ENCODE results near the gene SMCO2.

SMCO2 gene

GRCh38 chr12:27500546-27500945 lies 54.0 kb downstream of the SMCO2 start:
- no peak for TF ChIP-seq CTCF (IDR thresholded peaks at IDR 0.05; ENCODE audit: low read depth, low read length)
- H3K9me3 ChIP-seq (ENCODE audit: severe bottlenecking): no peaks in the 10 kb centered on the region
- H3K4me3 ChIP-seq (ENCODE audit: low read depth, low read length): no peak overlapping the region
- H3K36me3 ChIP-seq: no peaks in the 10 kb centered on the region
- DNase-seq: no peak
- no peak overlapping the region for H3K27ac ChIP-seq
- H3K27me3 ChIP-seq (ENCODE audit: insufficient read depth, low read depth, severe bottlenecking): no peaks in the 10 kb centered on the region

GRCh38 chr12:27502021-27502435 lies 55.5 kb downstream of the SMCO2 start:
- Histone ChIP-seq H3K27ac (no peak overlapping the region), H3K4me3 (ENCODE audit: low read depth, low read length) (no peak overlapping the region), H3K36me3 (no peaks in the 10 kb centered on the region), H3K27me3 (ENCODE audit: insufficient read depth, low read depth, severe bottlenecking) (no peaks in the 10 kb centered on the region), H3K9me3 (ENCODE audit: severe bottlenecking) (no peaks in the 10 kb centered on the region)
- DNase-seq: no peak
- no peak for TF ChIP-seq CTCF (IDR thresholded peaks at IDR 0.05; ENCODE audit: low read depth, low read length)

- no peak for DNase-seq
- TF ChIP-seq CTCF (IDR thresholded peaks at IDR 0.05; ENCODE audit: low read depth, low read length): no peak
- no peaks in the 10 kb centered on the region for H3K9me3 ChIP-seq (ENCODE audit: severe bottlenecking)
Measured at GRCh38 chr12:27504507-27504906, 58.0 kb downstream of the SMCO2 start.

GRCh38 chr12:27505109-27505508 lies 58.6 kb downstream of the SMCO2 start:
- no peaks in the 10 kb centered on the region for H3K27me3 ChIP-seq (ENCODE audit: insufficient read depth, low read depth, severe bottlenecking)
- H3K36me3 ChIP-seq: no peaks in the 10 kb centered on the region
- no peak for TF ChIP-seq CTCF (IDR thresholded peaks at IDR 0.05; ENCODE audit: low read depth, low read length)
- no peaks in the 10 kb centered on the region for H3K9me3 ChIP-seq (ENCODE audit: severe bottlenecking)
- DNase-seq: no peak
- H3K4me3 ChIP-seq (ENCODE audit: low read depth, low read length): no peak overlapping the region
- no peak overlapping the region for H3K27ac ChIP-seq

More at GRCh38 chr12:27504507-27504906, 58.0 kb downstream of the SMCO2 start:
- H3K4me3 ChIP-seq (ENCODE audit: low read depth, low read length): no peak overlapping the region
- H3K36me3 ChIP-seq: no peaks in the 10 kb centered on the region
- H3K27ac ChIP-seq: no peak overlapping the region
- H3K27me3 ChIP-seq (ENCODE audit: insufficient read depth, low read depth, severe bottlenecking): no peaks in the 10 kb centered on the region

GRCh38 chr12:27505761-27506160 lies 59.2 kb downstream of the SMCO2 start:
- DNase-seq: no peak
- Histone ChIP-seq H3K36me3 (no peaks in the 10 kb centered on the region), H3K4me3 (ENCODE audit: low read depth, low read length) (no peak overlapping the region), H3K9me3 (ENCODE audit: severe bottlenecking) (no peaks in the 10 kb centered on the region), H3K27ac (no peak overlapping the region), H3K27me3 (ENCODE audit: insufficient read depth, low read depth, severe bottlenecking) (no peaks in the 10 kb centered on the region)
- TF ChIP-seq CTCF (IDR thresholded peaks at IDR 0.05; ENCODE audit: low read depth, low read length): no peak

- TF ChIP-seq CTCF (IDR thresholded peaks at IDR 0.05; ENCODE audit: low read depth, low read length): no peak
- Histone ChIP-seq H3K4me3 (ENCODE audit: low read depth, low read length) (no peak overlapping the region), H3K36me3 (no peaks in the 10 kb centered on the region), H3K27me3 (ENCODE audit: insufficient read depth, low read depth, severe bottlenecking) (no peaks in the 10 kb centered on the region), H3K9me3 (ENCODE audit: severe bottlenecking) (no peaks in the 10 kb centered on the region), H3K27ac (no peak overlapping the region)
- DNase-seq: no peak
Measured at GRCh38 chr12:27506645-27507189, 60.2 kb downstream of the SMCO2 start.
